Stimulated activated CD8-positive, alpha-beta memory T cell treated with anti-CD3 and anti-CD28 coated beads, Interleukin-15, amount 100 ng/mL, for 1 hour (primary cell): ENCODE measurements around the gene TSPAN18.

Experiments
- DNase-seq: peaks from one replicate; pipeline ENCODE4 v3.0.0-alpha.2; 2020; ENCODE audit warnings: low read depth

TSPAN18 gene

GRCh38 chr11:44737245-44738085 lies 10.7 kb downstream of the TSPAN18 start:
- no peak for DNase-seq

GRCh38 chr11:44738791-44739190 lies 12.0 kb downstream of the TSPAN18 start:
- DNase-seq: no peak

GRCh38 chr11:44740967-44741366 lies 14.2 kb downstream of the TSPAN18 start:
- DNase-seq: no peak

GRCh38 chr11:44741976-44742375 lies 15.2 kb downstream of the TSPAN18 start:
- no peak for DNase-seq

- no peak for DNase-seq
Observed at GRCh38 chr11:44742508-44743246, 15.9 kb downstream of the TSPAN18 start.

GRCh38 chr11:44743326-44743725 lies 16.6 kb downstream of the TSPAN18 start:
- DNase-seq: no peak

GRCh38 chr11:44743959-44744557 lies 17.3 kb downstream of the TSPAN18 start:
- DNase-seq: no peak

GRCh38 chr11:44746894-44747293 lies 20.1 kb downstream of the TSPAN18 start:
- DNase-seq: no peak

- DNase-seq: no peak
Observed at GRCh38 chr11:44747316-44747715, 20.6 kb downstream of the TSPAN18 start.

GRCh38 chr11:44747836-44748235 lies 21.1 kb downstream of the TSPAN18 start:
- no peak for DNase-seq

- no peak for DNase-seq
Observed at GRCh38 chr11:44748606-44749005, 21.8 kb downstream of the TSPAN18 start.

- DNase-seq: no peak
Observed at GRCh38 chr11:44749189-44749588, 22.4 kb downstream of the TSPAN18 start.

- no peak for DNase-seq
Observed at GRCh38 chr11:44750551-44751465, 24.0 kb downstream of the TSPAN18 start.

GRCh38 chr11:44752300-44752699 lies 25.5 kb downstream of the TSPAN18 start:
- no peak for DNase-seq

GRCh38 chr11:44752713-44753112 lies 26.0 kb downstream of the TSPAN18 start:
- no peak for DNase-seq

GRCh38 chr11:44753961-44754645 lies 27.3 kb downstream of the TSPAN18 start:
- no peak for DNase-seq

GRCh38 chr11:44754876-44755555 lies 28.3 kb downstream of the TSPAN18 start:
- DNase-seq: no peak

- DNase-seq: no peak
Observed at GRCh38 chr11:44755556-44756523, 29.1 kb downstream of the TSPAN18 start.

GRCh38 chr11:44758983-44759382 lies 32.2 kb downstream of the TSPAN18 start:
- DNase-seq: no peak
